Heart left ventricle (tissue), 16 donors: ENCODE results near the gene ALPG. TPM values are rescaled to one million over a fixed set of nuclear protein-coding genes. Genes with fewer than 3 reads are reported as not detected.
"Not testable (repeated sequence)": the region's sequence is repeated elsewhere in the genome, so short reads cannot be mapped to it uniquely, and the experiment has no call there.

Experiments used
- ATAC-seq, 4 donors: fragments of 200-7000 bp; cut with Tn5 transposase; one replicate each; pipeline ENCODE4 v1.9.1; 2020 to 2022; ENCODE audit warnings: moderate library complexity in 4 of 4, mild to moderate bottlenecking in 3 of 4, moderate number of reproducible peaks in 1 of 4
- DNase-seq, 5 donors: peaks; one replicate each; pipeline ENCODE4 v3.0.0-alpha.2; 2020
- H3K27ac ChIP-seq, 12 donors: fragments of 200-600 bp; sonication (generic) in 4 of 12; one replicate each; pipeline versions ENCODE4 v1.5.0 to v1.8.0; 2016 to 2022; ENCODE audit warnings: mild to moderate bottlenecking in 2 of 12
- H3K27me3 ChIP-seq, 9 donors: fragments of 200-600 bp; sonication (generic) in 2 of 9; one replicate each; pipeline versions ENCODE4 v1.5.1 to v1.8.0; 2016 to 2022; ENCODE audit warnings: mild to moderate bottlenecking in 3 of 9
- H3K36me3 ChIP-seq, 9 donors: fragments of 200-600 bp; sonication (generic) in 2 of 9; one replicate each; pipeline versions ENCODE4 v1.5.0 to v1.8.0; 2018 to 2022; ENCODE audit warnings: mild to moderate bottlenecking in 2 of 9
- H3K4me1 ChIP-seq, 12 donors: fragments of 200-600 bp; sonication (generic) in 4 of 12; one replicate each; pipeline versions ENCODE4 v1.5.0 to v1.8.0; 2016 to 2022; ENCODE audit warnings: mild to moderate bottlenecking in 3 of 12
- H3K4me3 ChIP-seq, 12 donors: fragments of 200-600 bp; sonication (generic) in 4 of 12; one replicate each; pipeline versions ENCODE4 v1.5.0 to v1.8.0; 2017 to 2022; ENCODE audit warnings: mild to moderate bottlenecking in 9 of 12, moderate library complexity in 4 of 12
- H3K9me3 ChIP-seq, 12 donors: fragments of 200-600 bp; sonication (generic) in 4 of 12; one replicate each; pipeline versions ENCODE4 v1.5.0 to v1.8.0; 2016 to 2022; ENCODE audit warnings: mild to moderate bottlenecking in 1 of 12
- POLR2A ChIP-seq, 2 donors: fragments of 450-650 bp; IDR thresholded peaks; one replicate each; pipeline ENCODE4 v1.6.1; 2017; ENCODE audit warnings: antibody characterized with exemption in 2 of 2, mild to moderate bottlenecking in 2 of 2, moderate library complexity in 2 of 2
- whole genome bisulfite sequencing, 4 donors: extraction: QIAGEN DNeasy Blood & Tissue Kit in 2 of 4; methylation state at CpG; one replicate each; pipeline versions ENCODE4 v1.1.5 to v1.1.7; 2013 to 2018; 5-methylcytosine and 5-hydroxymethylcytosine counted together
- intact Hi-C, 10 donors: fragments of 100-400 bp; cut with DNase I; formaldehyde crosslinking; loops; one replicate each; pipeline versions ENCODE4 v1.11.1 to v1.14.2; 2022
- polyA plus RNA-seq, 2 donors: library from polyadenylated mRNA; stranded (reverse); fragments of 200-250 nt; gene quantifications; one replicate each; pipeline ENCODE4 v1.2.3, GENCODE V29; 2013
- total RNA-seq, 9 donors: library from RNA; depleted of rRNA in 2 of 9; stranded (reverse); fragments of >200 nt in 2 of 9; fragmentation: NEBNext Ultra II Directional in 3 of 9; extraction: Animal tissue kit (Norgen Biotek cat#: 25700) in 3 of 9; gene quantifications; one replicate each; pipeline versions ENCODE4 v1.1.0 to v1.2.4, GENCODE V29; 2016 to 2023
- TF ChIP-seq, protein P1 (sequence below), 12 donors: fragments of 200-600 bp; sonication (generic) in 4 of 12; IDR thresholded peaks; one replicate each; pipeline versions ENCODE4 v1.5.0 to v1.8.0; 2018 to 2022; ENCODE audit warnings: antibody characterized with exemption in 12 of 12, mild to moderate bottlenecking in 5 of 12
- donor health status: ischemic (EF 13 %, LVEDD 7.1; RV severe dilation, severe dysfunction).
- donor health status: healthy with polysubstance abuse.
- donor health status: DM: no; HTN: yes; CAD: no.
- donor health status: DM: no; HTN: no; CAD: no.
- donor health status: ischemic (EF 25% LVEDD 6.9; RV normal size, moderate dysfunction).
- donor health status: ischemic (EF 25% LVEDD 5.7; RV mildly dilated, moderate dysfunction).
- donor health status: healthy.
- donor health status: DM: yes; HTN: yes; CAD: no.
- donor health status: ischemic (EF 35%, LVEDD 5.7; RV mildly dilated, moderate dysfunction).
- donor health status: nonischemic (EF 11% LVEDD 7.7; RV severe dilation, severe dysfunction).
- donor health status: DM: yes; HTN: yes; CAD: no.
- donor health status: PGD.
- donor health status: ischemic (EF 29% LVEDD 5.4; RV normal size, mild dysfunction).
- donor health status: nonischemic (EF 23%, LVEDD 6.1; RV moderate dilation, normal function).

ALPG gene
- total and polyA plus RNA-seq, 11 donors: not detected

DNA sequence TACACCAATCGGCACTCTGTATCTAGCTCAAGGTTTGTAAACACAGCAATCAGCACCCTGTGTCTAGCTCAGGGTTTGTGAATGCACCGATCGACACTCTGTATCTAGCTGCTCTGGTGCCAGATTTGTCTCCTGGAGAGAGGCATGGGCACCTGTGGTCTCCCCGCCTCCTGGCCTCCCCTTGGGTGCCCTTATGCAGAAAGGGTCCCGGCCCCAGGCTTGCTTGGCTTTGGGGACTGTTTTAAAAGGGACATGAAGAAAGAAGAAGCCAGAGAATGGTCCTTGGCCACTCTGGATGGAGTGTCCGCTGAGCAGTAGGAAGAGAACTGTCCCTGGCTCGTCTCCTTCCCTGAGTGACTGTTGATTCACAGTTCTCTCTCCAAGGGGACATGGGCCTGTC lies 39.6 kb upstream of the ALPG start:
- no peaks in the 10 kb centered on the region for H3K27me3 ChIP-seq
- intact Hi-C loops: no loop called here
- ATAC-seq (no peak), DNase-seq (no peak)
- H3K9me3 ChIP-seq: no peaks in the 10 kb centered on the region
- peaks cover 0 to 7% (median 0%) of the 10 kb centered on the region in 12 donors for H3K4me1 ChIP-seq
- TF ChIP-seq POLR2A (IDR thresholded peaks at IDR 0.05): no peak
- TF ChIP-seq, protein P1, sequence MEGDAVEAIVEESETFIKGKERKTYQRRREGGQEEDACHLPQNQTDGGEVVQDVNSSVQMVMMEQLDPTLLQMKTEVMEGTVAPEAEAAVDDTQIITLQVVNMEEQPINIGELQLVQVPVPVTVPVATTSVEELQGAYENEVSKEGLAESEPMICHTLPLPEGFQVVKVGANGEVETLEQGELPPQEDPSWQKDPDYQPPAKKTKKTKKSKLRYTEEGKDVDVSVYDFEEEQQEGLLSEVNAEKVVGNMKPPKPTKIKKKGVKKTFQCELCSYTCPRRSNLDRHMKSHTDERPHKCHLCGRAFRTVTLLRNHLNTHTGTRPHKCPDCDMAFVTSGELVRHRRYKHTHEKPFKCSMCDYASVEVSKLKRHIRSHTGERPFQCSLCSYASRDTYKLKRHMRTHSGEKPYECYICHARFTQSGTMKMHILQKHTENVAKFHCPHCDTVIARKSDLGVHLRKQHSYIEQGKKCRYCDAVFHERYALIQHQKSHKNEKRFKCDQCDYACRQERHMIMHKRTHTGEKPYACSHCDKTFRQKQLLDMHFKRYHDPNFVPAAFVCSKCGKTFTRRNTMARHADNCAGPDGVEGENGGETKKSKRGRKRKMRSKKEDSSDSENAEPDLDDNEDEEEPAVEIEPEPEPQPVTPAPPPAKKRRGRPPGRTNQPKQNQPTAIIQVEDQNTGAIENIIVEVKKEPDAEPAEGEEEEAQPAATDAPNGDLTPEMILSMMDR (IDR thresholded peaks at IDR 0.05): no peak
- no peaks in the 10 kb centered on the region for H3K36me3 ChIP-seq
- 73 to 93% (median 79%) methylated on average over 6 to 7 of the region's 7 CpGs for WGBS, 4 donors
- H3K4me3 ChIP-seq: no peak overlapping the region
- no peak overlapping the region for H3K27ac ChIP-seq

DNA sequence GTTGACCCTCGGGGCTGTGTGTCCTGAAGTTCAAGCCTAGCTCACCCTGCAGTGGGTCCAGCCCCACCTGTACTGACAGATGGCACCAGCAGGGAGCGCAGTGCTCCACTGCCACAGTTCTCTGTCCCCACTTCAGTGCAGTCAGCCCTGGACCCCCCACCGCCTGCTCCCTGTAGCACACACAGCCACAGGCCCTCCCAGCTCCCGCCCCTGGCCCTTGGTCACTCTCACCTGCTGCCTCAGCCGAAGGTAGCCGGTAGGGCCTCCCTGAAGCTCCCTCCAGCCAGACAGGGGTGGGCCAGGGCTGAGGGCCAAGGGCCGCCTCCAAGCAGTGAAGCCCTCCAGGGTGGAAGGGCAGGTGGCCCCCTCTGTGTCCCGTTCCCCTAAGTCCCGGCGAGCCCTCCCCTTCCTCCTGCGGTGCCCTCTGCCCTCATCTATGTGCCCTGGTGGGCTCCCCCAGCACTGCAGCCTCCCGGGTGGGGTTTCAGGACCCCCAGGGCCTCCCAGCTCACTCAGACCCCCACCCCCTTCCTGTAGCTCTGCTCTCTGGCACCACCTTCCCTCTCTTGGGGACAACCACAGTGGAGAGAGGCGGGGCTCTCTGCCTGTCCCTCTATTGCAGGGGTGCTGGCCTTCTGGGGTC lies 38.9 kb upstream of the ALPG start:
- DNase-seq (no peak), ATAC-seq (no peak)
- WGBS, 4 donors: 74 to 86% (median 79%) methylated on average over 7 to 13 of the region's 13 CpGs
- Histone ChIP-seq H3K27ac (no peak overlapping the region), H3K4me3 (no peak overlapping the region), H3K9me3 (no peaks in the 10 kb centered on the region), H3K4me1 (peaks cover 0 to 7% (median 0%) of the 10 kb centered on the region in 12 donors), H3K27me3 (no peaks in the 10 kb centered on the region), H3K36me3 (no peaks in the 10 kb centered on the region)
- intact Hi-C loops: no loop called here
- TF ChIP-seq, protein P1 (IDR thresholded peaks at IDR 0.05): no peak

DNA sequence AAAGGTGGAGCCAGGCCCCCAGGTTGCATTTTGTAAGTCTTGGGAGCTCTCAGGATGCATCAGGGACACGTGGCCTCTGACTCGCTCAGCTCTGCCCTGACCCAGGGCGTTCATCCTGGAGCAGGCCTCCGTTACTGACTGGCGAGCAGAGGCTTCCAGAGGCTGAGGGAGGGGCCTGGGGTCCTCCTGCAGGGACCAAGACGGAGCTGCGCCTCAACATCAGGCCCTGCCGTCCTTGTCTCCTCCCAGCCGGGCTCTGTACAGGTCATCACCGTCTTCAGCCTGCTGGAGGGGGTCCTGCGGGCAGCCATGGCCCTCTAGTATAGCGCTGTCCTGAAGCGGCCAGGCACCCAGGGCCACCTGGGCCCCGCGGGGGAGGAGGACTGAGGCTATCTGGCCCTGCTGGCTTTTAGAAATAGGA lies 38.3 kb upstream of the ALPG start:
- Histone ChIP-seq H3K4me1 (peaks cover 0 to 7% (median 0%) of the 10 kb centered on the region in 12 donors), H3K9me3 (no peaks in the 10 kb centered on the region), H3K27me3 (no peaks in the 10 kb centered on the region), H3K4me3 (no peak overlapping the region), H3K36me3 (no peaks in the 10 kb centered on the region), H3K27ac (no peak overlapping the region)
- intact Hi-C loops: no loop called here
- 73 to 90% (median 88%) methylated on average over 11 to 15 of the region's 15 CpGs for WGBS, 4 donors
- TF ChIP-seq POLR2A (IDR thresholded peaks at IDR 0.05): no peak
- TF ChIP-seq, protein P1 (IDR thresholded peaks at IDR 0.05): no peak
- DNase-seq: no peak
- no peak for ATAC-seq

DNA sequence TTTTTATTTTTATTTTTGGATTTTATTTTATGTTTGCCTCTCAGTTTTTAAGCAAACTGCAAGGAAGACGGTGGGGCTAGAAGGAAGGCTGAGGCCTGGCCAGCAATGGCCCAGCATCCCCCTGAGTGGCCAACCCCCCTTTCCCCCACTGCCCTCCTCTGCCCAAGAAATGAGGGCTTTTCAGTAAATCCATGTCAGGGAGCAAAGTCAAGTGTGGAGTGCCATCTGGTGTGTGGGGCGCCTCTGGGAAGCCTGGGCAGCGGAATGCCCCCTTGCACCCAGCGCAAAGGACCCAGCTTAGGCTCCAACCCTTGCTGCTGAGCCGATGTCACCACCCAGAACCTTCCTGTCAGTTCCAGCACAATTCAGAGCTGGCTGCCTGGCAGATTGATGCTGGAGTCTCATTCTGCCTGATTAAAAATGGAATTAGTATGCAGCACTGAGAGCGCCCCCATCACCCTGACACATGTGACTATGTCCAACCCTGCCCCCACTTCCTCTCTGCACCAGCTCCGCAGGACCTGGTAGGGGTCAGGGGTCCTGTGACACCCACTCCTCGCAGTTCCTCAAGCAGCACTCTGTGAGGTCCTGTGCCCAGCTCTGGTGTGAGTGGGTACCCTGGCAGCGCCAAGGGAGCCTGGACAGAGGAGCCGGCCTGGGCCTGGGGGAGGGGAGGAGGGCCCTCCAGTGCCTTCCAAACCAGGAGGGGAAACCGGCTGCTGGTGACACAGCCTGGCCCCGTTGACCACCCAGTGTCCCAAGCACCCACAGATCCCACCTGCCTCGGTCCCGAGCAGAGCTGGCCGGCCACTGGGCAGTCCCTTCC lies 37.3 kb upstream of the ALPG start:
- 74 to 88% (median 80%) methylated on average over 5 to 15 of the region's 15 CpGs for WGBS, 4 donors
- Histone ChIP-seq H3K4me1 (no peaks in the 10 kb centered on the region), H3K36me3 (no peaks in the 10 kb centered on the region), H3K27me3 (no peaks in the 10 kb centered on the region), H3K9me3 (no peaks in the 10 kb centered on the region), H3K27ac (no peak overlapping the region), H3K4me3 (no peak overlapping the region)
- TF ChIP-seq POLR2A (IDR thresholded peaks at IDR 0.05): no peak
- TF ChIP-seq, protein P1 (IDR thresholded peaks at IDR 0.05): no peak
- DNase-seq (peak in 1 of 5 donors; percentile 40), ATAC-seq (no peak)
- intact Hi-C loops: no loop called here

DNA sequence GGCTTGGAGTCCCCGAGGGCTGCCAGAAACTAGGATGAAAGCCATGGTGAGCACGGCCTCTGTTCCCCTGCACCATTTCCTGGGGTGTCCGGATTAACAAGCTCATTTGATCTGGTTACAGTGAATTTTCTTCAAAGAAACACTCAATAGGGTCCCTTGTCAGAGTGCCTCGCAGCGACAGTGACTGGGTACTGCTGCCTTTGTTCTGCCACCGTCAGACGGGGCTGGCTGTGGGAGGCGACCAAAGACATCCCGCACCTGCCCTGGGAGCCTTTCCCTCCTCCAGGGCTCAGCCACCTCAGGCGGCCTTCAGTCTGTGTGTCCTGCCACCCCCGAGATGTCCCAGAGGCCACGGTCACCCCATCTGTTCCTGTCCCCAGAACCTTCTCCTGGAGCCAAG lies 36.6 kb upstream of the ALPG start:
- intact Hi-C loops: not testable (repeated sequence)

More for the DNA sequence above, 36.6 kb upstream of the ALPG start:
- ATAC-seq, H3K27ac ChIP-seq, H3K36me3 ChIP-seq, H3K4me1 ChIP-seq, DNase-seq, H3K9me3 ChIP-seq, H3K4me3 ChIP-seq, H3K27me3 ChIP-seq: not testable (repeated sequence)
- 17 to 30% (median 23%) methylated on average over 3 to 10 of the region's 12 CpGs for WGBS, 4 donors
